ENCODE data around the gene FARS2.

GRCh38 chr6:5553767-5554166, 292.5 kb downstream of the FARS2 start:
- TF ChIP-seq POLR2A (IDR thresholded peaks at IDR 0.05) = no peak
- no peak for TF ChIP-seq CTCF (IDR thresholded peaks at IDR 0.05 in 8 of 11, conservative IDR thresholded peaks at IDR 0.05 in 3 of 11)
- TF ChIP-seq POLR2AphosphoS5 (IDR thresholded peaks at IDR 0.05) = no peak

Data from spleen (tissue), 7 donors.